Measurements from ENCODE around the gene MON2. TPM values are rescaled to one million over a fixed set of nuclear protein-coding genes. Genes with fewer than 3 reads are reported as not detected.

The MON2 gene
- total and polyA plus RNA-seq, 2 of the 8 experiments (the other 6 are each of a cell fraction or from before 2014, with no cell fraction given) = 3.8 to 21.8 TPM

- no peak overlapping the region for H2BK20ac ChIP-seq (ENCODE audit: low read length)
- no peak overlapping the region for H3K4ac ChIP-seq (replicated peaks; ENCODE audit: insufficient read length, low read depth, low read length)
- H3K56ac ChIP-seq (replicated peaks; ENCODE audit: insufficient read length, low read depth, low read length) = no peak overlapping the region
- no peak overlapping the region for H3K18ac ChIP-seq (ENCODE audit: extremely low read depth, low read length)
- WGBS, 2 experiments (ENCODE audit: extremely low coverage in 1 of 2, insufficient coverage in 1 of 2, insufficient read length in 1 of 2, insufficient replicate concordance in 2 of 2, low coverage in 1 of 2, low lambda C conversion rate in 2 of 2, missing lambda C conversion rate in 1 of 2) = 6% methylated on average over 27 of the region's 29 CpGs; no CpG with 5 or more reads in 1 of the 2 experiments
- no peak overlapping the region for H4K91ac ChIP-seq (replicated peaks; ENCODE audit: insufficient read length, low read length)
- no peaks in the 10 kb centered on the region for H3K79me2 ChIP-seq (ENCODE audit: control insufficient read depth in 1 of 2, insufficient read depth in 2 of 2, low read length in 2 of 2)
- no peak overlapping the region for H2BK120ac ChIP-seq (replicated peaks; ENCODE audit: low read depth, low read length)
- H4K5ac ChIP-seq (ENCODE audit: insufficient read length, low read depth, low read length) = no peak overlapping the region
- H3K27me3 ChIP-seq (replicated peaks in 1 of 4; ENCODE audit: control insufficient read depth in 3 of 4, extremely low read depth in 1 of 4, insufficient read depth in 3 of 4, low read length in 3 of 4) = peaks cover 8 to 25% (median 19%) of the 10 kb centered on the region in 4 experiments
- no peak overlapping the region for H3K27ac ChIP-seq (ENCODE audit: low read depth, low read length)
- H2AFZ ChIP-seq (ENCODE audit: low read length) = peak overlapping the region; percentile 97
- no peaks in the 10 kb centered on the region for H3K9me3 ChIP-seq (ENCODE audit: insufficient read depth in 2 of 2, low read depth in 1 of 2, low read length in 1 of 2)
- CTCF ChIA-PET (ENCODE audit: partially characterized antibody) = interaction anchor here (0.6 to 4.7 kb wide), 46 partner anchors 9 to 657 kb away, joined by 3 to 86 read pairs (median 4); partner anchors contain the start of genes MON2 and USP15
- H3K9ac ChIP-seq (replicated peaks in 1 of 4; ENCODE audit: extremely low read depth in 1 of 4, low read depth in 3 of 4, low read length in 3 of 4) = peak overlapping the region in 1 of 4 experiments; percentile 34; a peak in 1 of 7 replicates
- no peaks in the 10 kb centered on the region for H3K36me3 ChIP-seq (ENCODE audit: control insufficient read depth in 2 of 4, insufficient read depth in 4 of 4, low read length in 3 of 4)
- H3K79me1 ChIP-seq (ENCODE audit: low read depth, low read length) = no peaks in the 10 kb centered on the region
- peak overlapping the region; percentile 19; the same call in 1 of the 2 replicates for H2BK12ac ChIP-seq (ENCODE audit: low read depth, low read length)
- FAIRE-seq = peak; percentile 58
- H2BK5ac ChIP-seq (ENCODE audit: low read depth, low read length) = no peak overlapping the region
- H4K20me1 ChIP-seq (replicated peaks in 1 of 2; ENCODE audit: control insufficient read depth in 1 of 2, insufficient read depth in 2 of 2, low read length in 2 of 2) = no peaks in the 10 kb centered on the region
- DNase-seq (ENCODE audit: low read depth in 1 of 2, low spot score in 2 of 2) = peak; percentile 31 to 75
- peak overlapping the region; percentile 79; the same call in 1 of the 2 replicates for H4K8ac ChIP-seq (ENCODE audit: extremely low read depth, insufficient read depth, low read length)
- H3K23ac ChIP-seq (ENCODE audit: insufficient read length) = no peak overlapping the region
- POLR2A ChIA-PET (ENCODE audit: partially characterized antibody) = interaction anchor here (1.2 kb wide), 1 partner anchor 31 kb away, joined by 3 read pairs; the partner anchor contains the start of gene MON2
- H3K4me2 ChIP-seq (ENCODE audit: insufficient read depth in 1 of 2, low read depth in 2 of 2, low read length in 2 of 2) = peak overlapping the region; percentile 70 to 98
- H3K4me1 ChIP-seq (replicated peaks in 1 of 4; ENCODE audit: control insufficient read depth in 3 of 4, insufficient read depth in 4 of 4, low read length in 3 of 4) = peaks cover 0 to 5% (median 0%) of the 10 kb centered on the region in 4 experiments; a peak in 4 of 7 replicates
- no peak overlapping the region for H2AK5ac ChIP-seq (ENCODE audit: low read depth, low read length)
- H3K4me3 ChIP-seq (ENCODE audit: extremely low read depth in 1 of 4, insufficient read depth in 2 of 4, low read depth in 3 of 4, low read length in 4 of 4) = peak overlapping the region; percentile 37 to 71 (median 67)
- no peak overlapping the region for H3K14ac ChIP-seq (ENCODE audit: insufficient read length)
- H3K23me2 ChIP-seq (ENCODE audit: low read depth, low read length) = peaks cover 13% of the 10 kb centered on the region
- H2BK15ac ChIP-seq (ENCODE audit: low read length) = no peak overlapping the region
- TF ChIP-seq CTCF (IDR thresholded peaks at IDR 0.05; ENCODE audit: control extremely low read depth in 1 of 3, insufficient read depth in 1 of 3, low read depth in 1 of 3, low read length in 3 of 3) (peak; percentile 54 to 79 (median 77)), CBX8 (IDR thresholded peaks at IDR 0.05; ENCODE audit: borderline replicate concordance, low read depth, low read length) (no peak), KDM4A (IDR thresholded peaks at IDR 0.05; ENCODE audit: low read depth, low read length, severe bottlenecking) (peak; percentile 96), ASH2L (IDR thresholded peaks at IDR 0.05; ENCODE audit: low read length) (peak; percentile 67), TBP (IDR thresholded peaks at IDR 0.05; ENCODE audit: low read depth, low read length) (0 out of 2 replicates have a peak, but pooled peaks have one; percentile 42), CREB1 (IDR thresholded peaks at IDR 0.05) (0 out of 2 replicates have a peak, but pooled peaks have one; percentile 18), SIRT6 (IDR thresholded peaks at IDR 0.05; ENCODE audit: low read length) (no peak), RAD21 (IDR thresholded peaks at IDR 0.05 in 1 of 2, conservative IDR thresholded peaks at IDR 0.05 in 1 of 2; ENCODE audit: low read depth in 2 of 2, low read length in 2 of 2) (peak; percentile 48 to 58)
Observed at GRCh38 chr12:62435303-62436163, 31.1 kb upstream of the MON2 start.
